Measurements from ENCODE around the gene SPATA33.
A peak's percentile ranks its signal among the peaks of the same experiment; 100 is the strongest.

Gene SPATA33

DNA sequence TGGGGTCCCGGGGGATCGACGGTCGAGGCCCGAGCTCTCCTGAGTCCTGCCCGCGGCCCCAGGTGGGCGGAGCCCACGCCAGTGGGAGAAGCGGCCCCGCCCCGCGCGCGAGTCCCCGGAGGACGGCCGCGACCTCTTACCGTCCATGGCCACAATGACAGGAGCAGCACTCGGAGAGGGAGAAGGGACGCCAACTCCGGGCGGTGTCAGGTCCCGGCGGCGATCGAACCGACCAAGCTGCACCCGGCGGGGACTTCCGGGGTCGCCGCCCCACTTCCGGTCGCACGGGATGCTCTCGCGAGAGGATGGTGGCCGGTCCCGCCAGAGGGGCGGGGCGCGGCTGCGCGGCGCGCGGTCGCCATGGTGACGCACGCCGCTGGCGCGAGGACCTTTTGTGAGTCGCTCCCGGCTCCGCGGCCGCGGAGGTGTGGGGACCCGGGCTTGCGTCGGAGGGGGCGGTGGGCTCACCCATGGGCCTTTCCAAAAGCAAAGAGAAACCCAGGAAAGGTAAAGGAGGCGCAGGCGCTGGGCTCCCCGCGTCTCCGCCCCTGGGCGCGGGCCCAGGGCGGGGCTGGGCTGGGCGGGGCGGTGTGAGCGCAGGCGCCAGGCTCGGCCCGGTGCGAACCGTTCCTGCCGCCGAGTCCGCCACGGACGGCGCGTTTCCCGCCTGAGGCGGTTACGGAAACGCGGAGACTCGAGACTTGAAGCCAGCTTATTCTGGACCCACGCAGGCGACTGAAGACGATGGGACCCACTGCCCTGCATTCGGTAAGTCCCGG lies at the start of gene SPATA33, which contains the start of gene CHMP1A:
TSS of gene SPATA33 (plus strand) at position 395 of the 779 bp plus-strand sequence. CDS start at position 471, 76 bp downstream.
TSS of gene CHMP1A (minus strand) at position 267 of the 779 bp plus-strand sequence. CDS start at position 147, 120 bp downstream.
- DNase-seq = peak; percentile 50

DNA sequence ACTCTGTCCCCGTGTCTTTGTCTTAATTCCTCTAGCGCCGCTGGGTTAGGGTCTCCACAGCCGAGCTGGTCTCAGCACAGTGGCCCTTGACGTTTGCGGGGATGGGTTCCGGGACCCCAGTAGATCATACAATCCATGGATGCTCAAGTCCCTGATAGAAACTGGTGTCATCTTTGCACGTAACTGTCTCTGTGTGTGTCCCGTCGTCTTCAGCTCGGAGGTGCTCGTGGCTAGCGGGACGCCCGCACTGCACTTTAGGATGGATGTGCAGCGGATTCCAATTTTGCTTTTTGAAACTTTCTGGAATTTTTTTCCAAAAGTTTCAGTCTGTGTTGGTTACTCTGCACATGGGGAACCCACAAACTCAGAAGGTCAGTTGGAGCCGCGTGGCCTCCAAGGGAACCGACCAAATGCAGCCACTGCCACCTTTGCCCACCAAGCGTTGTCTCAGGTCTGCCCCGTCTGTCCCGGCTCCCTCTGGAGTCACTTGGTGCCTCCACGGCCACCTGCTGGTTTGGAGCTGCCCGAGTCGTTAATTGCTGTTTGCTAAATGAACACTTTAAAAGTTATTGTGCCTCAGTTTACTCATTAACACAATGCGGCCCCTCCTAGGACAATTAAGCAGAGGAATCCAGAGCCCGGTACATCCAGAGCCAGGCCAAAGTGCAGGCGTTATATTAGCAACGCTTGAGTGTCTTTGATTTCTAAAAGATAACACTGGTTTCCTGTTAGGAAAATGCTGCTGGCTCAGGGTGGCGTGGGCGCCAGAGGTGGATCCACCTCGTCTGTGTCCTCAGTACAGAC lies 49.5 kb upstream of the SPATA33 start:
- no peak for DNase-seq

DNA sequence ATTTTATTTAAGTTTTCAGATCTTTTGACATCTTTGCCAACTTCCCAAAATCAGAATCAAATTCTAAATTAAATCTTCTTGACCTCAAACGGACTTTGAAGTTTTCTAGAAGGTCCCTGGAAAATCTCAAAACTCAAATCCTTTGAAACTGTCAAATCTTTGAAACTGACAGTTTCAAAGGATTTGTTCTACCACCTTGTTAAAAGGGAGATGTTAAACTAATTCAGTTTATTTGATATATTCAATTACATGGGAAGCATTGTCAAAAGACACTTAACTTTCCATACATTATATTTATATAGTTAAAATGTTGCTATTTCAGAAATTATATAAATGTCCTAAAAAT lies 47.6 kb upstream of the SPATA33 start:
- no peak for DNase-seq

DNA sequence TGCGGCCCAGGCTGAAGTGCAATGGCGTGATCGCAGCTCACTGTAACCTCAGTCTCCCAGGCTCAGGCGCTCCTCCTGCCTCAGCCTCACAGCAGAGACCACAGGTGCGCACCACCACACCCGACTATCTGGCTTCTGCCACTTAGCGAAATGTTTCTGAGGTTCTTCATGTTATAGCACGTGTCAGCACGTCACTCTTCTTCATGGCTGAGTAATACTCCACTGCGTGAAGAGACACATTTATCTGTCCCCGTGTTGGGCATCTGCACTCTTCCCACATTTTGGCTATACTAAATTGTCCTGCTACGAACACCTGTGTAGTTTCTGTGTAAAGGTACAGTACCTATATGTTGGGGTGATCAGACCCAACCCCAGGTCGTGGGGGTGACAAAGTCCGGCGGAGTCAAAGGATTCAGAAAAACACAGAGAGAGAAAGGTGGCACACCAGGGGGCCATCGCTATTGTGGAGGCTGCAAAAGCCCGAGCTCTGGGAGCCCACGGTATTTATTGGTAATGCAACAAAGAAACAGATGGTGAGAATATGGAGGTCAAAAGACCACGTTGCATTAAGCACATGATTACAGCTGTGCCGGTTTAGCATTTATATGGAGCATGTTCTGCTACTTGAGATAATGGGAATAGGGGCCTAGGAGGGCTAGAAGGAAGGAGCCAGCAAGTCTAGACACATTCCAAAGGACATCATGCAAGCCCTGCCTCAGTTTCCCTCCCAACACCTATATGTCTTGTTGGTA lies 45.0 kb upstream of the SPATA33 start:
- no peak for DNase-seq

DNA sequence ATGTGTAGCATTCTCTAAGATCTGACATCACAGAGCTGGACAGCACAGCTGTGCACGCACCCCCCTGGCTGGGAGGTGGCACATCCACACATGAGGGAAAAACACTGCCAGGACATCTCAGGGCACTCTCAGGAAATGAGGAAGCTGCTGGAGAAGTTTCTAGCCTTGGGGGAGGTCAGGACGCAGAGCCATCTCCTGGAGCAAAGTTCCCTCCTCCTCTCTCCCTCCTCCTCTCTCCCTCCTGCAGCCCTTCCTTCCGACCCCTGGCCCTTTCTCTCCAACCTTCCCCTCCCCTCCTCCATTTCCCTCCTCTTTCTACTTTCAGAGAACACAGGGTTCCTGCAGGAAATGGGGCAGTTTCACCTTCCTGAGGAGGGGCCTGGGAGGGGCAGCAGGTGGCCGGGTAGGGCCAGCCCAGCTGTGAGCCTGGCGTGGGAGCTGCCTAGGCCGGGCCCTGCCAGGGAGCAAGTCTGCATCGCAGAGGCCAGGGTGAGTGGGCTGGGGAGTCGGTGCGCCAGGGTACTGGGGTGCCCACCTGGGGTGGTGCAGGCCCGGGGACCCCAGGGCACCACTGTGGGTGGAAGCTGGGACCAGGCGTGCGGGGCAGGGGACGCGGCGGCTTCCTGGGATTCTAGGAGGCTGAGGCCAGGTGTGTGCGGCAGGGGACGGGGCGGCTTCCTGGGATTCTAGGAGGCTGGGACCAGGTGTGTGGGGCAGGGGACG lies 44.2 kb upstream of the SPATA33 start, which contains the start of gene DPEP1:
TSS of gene DPEP1 (plus strand) at position 412 of the 723 bp plus-strand sequence. CDS start 16,769 bp downstream, outside the sequence.
- no peak for DNase-seq

DNA sequence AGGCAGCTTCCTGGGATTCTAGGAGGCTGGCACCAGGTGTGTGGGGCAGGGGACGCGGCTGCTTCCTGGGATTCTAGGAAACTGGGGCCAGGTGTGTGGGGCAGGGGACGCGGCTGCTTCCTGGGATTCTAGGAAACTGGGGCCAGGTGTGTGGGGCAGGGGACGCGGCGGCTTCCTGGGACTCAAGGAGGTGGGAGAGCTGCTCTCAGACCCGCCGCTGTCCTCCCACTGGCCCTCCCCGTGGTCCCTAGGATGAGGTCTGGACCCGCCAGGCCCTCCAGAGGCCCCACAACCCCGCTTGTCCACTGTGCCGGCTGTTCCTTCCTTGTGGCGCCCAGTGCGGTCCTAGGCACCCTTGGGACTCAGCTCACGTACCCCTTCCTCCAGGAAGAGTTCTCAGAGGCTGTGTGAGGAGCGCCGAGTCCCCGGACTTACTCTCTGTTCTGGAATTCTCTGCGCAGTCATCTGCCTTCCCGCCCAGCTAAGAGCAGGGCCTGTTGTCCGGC lies 43.6 kb upstream of the SPATA33 start:
- no peak for DNase-seq

DNA sequence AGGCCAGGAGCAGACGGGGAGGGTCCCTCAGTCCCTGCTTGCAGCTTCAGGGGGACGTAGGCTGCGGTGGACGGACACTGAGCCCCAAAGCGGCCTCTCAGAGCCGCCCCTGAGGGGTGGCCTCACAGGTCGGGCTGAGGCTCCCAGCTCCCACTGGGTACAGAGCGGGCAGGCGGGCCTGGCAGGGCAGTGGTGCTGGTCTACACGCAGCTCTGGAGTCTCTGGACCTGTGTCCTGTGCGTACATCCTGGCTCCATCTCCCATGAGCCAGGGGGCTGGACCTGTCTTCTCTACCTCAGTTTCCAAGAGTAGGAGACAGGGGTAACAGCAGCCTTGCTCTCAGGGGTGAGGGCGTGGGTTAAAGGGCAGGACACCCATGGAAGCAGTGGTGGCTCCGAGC lies 42.5 kb upstream of the SPATA33 start:
- no peak for DNase-seq

DNA sequence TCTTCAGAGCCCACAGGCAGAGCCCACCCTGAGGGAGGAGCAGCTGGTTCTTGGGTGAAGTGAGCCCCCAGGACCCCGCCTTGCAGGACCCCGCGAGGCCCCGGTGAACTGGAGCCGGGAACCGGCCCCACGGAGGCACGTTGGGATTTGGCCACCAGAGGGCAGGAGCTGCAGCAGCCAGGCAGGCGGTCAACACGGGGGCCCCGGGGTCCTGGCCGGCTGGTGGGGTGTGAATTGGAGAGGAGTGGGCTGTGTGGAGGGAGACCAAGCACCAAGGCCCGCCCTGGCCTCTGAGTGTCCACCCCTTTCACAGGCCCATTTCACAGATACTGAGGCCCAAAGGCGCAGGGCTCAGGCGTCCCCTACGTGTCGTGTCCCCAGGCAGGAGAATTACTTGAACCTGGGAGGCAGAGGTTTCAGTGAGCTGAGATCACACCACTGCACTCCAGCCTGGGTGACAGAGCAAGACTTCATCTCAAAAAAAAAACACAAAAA lies 42.0 kb upstream of the SPATA33 start:
- DNase-seq = no peak

DNA sequence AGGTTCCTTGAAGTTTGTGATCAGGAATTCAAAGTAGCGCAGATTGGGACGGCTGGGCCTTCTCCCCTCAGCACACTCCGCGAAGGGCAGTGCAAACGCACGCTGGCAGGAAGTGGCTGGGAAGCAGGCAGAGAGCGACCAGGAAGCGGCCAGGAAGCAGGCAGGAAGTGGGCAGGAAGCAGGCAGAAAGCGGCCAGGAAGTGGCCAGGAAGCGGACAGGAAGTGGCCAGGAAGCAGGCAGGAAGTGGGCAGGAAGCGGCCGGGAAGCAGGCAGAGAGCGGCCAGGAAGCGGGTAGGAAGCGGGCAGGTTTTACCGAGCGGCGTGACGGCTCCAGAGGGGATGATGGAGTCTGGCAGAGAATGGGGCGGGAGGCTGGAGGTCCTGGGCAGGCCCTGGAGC lies 41.0 kb upstream of the SPATA33 start:
- DNase-seq = no peak

DNA sequence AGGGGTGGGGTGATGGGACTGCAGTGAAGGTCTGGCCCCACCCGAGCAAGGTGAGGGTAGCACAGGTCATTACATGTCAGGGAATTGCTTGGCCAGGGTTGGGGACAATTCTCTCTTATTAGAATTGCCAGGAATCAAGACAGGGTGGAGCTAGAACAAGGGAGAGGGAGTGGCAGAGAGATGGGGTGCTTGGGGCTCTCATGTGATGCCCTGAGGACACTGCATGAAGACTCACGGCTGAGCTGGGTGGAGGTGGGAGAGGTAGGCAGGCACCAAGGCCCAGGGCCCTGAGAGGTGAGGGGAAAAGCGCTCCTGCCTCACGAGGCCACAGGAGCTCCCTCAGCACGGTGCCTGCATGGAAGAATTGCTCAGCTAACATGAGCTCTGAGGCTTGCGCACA lies 40.6 kb upstream of the SPATA33 start:
- no peak for DNase-seq

DNA sequence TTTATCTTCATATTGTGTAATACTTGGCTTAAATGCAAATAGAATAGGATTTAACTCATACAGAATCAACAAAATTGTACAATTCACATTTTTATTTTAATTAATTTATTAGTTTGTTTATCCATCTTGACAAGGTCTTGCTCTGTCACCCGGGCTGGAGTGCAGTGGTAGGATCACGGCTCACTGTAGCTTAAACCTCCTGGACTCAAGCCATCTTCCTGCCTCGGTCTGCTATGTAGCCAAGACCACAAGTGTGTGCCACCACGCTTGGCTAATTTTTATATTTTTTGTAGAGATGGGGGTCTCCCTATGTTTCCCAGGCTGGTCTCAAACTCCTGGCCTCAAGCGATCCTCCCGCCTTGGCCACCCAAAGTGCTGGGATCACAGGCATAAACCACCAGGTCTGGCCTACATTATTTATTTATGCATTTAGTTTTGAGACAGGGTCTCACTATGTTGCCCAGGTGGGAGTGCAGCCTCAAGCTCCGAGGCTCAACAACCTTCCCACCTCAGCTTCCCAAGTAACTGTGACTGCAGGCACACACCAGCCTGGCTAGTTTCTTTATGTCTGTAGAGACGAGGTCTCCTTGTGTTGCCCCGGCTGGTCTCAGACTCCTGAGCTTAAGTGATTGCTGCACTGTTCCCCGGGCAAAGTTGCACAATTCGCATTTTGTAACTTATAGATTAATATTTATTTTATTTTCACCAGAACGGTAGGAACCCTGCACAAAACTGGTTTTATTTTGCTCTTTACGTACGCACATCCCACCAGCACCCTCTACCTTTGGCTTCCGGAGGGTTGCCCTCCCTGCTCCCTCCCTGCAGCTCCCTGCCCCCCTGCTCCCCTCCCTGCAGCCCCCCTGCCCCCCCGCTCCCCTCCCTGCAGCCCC lies 39.3 kb upstream of the SPATA33 start:
- no peak for DNase-seq

DNA sequence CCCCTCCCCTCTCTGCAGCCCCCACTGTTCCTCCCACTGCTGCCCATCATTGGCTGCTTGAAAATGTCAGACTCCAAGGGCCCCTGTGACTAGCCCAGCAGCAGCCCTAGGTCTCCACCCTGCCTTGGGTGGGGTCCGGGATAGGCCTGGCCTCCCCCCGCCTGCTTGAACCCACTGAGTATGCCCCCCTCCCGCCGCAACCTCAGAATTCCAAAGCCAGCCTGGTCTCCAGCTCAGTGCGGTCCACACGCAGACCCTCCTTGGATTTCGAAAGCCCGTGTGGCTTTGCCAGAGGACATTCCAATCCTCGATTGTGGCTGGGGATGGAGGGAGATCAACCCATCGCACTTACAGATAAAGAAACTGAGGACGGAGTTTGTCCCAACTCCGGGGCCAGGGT lies 37.8 kb upstream of the SPATA33 start:
- no peak for DNase-seq

DNA sequence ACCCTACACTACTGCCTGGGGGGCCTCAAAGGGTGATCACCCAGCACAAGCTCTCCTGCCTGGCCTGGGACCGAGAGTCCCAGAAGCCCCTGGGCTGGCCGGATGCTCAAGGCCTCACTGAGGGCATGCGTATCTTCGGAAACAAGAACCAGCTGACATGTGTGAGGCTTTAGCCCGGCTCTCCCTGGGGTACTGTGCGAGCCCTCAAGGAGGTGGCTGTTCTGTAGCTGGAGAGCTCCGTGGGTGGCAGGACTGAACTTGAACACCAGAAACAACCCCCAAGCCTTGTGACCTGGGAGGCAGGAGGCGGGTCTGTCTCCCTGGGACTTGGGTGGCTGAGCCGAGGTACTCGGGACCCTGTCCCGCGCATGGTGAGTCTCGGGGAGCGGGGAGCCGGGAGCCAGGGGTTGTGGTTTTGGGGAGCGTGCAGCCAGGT lies 37.2 kb upstream of the SPATA33 start:
- DNase-seq = no peak

DNA sequence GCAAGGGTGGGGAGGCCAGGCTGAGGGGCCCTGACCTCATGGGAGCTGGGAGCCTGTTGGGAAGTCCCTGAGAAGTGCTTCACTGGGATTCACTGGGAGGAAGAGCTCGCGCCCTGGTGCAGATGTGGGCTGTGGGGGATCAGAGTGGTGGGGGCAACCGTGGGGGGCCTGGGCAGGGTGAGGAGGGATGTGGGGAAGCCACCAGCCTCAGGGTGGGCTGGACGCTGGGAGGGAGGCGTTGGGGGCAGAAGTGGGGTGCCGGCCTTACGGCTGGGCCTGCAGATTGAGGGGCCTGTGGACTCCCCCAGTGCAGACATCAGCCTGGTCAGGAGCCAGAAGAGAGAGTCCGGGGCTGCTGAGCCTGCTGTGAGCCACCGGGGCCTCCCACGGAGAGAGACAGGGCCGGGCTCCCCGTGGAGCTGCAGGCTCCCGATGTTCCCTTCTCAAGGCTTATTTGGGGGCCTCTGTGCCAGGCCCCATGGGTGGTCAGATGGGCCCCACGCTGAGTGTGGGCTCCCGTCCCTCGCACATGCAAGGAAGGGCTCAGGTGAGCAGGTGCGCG lies 36.4 kb upstream of the SPATA33 start:
- no peak for DNase-seq

DNA sequence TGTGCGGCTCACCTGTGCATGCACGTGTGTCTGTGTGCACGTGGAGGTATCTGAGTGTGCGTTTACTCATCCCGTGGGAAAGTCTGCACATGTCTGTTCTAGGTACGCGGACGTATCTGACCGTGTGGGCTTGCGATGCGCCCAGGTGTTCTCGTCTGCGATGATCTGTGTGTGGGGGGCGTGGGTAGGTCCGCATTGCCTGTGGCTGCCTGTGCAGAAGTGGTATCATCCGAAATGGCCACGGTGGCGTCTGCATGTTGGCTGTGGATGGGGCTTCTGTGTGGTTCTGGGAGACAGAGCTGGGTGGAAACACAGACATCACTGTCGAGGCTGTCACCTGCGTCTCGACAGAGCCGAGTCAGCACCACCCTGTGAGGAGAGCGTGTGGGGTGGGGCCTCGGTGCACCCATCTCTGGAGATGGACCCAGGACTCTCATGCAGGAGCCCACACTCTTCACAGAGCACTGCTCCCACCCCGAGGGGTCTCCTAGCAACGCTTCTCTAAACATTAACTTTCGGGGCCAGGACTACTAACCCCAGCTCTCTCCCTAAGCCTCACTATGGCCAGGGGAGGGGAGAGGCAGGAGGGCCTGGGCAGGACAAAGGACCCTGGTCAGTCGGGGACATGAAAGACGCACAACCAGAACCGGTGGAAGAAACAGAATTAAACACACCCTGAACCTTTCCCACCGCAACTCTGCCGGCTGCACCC lies 35.8 kb upstream of the SPATA33 start:
- DNase-seq = no peak

DNA sequence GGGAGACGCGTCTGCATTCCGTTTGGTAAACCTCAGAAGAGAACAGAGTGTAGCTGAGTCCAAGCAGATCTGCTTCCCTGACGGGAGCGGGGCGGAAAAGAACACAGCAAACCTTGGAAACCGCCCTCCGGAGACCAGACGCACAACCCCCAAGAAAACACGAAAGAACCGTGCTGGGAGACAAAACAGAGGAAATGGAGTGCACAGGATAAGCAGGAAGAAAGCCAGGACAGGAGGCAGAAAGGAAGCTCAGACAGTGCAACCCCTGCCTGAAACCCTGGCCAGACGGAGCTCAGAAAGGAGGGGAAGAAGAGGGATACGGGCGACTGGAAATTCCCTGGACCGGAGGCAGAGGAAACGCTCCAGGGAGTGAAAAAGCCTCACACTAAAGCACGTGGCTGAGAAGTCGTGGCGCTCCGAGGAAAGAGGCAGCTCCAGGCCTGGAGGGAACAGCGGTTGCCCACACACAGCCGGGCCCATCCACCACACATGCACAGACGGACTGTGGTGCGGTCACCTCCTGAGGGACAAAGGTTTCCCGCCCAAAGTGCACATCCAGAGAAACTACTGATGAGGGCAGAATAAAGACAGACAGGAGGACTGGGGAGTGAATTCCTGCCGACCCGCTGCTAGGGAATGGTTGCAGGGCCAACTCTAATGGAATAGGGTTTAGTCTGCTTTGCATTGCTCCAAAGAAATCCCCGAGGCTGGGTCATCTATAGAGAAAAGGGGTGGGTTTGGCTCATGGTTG lies 34.0 kb upstream of the SPATA33 start:
- no peak for DNase-seq

DNA sequence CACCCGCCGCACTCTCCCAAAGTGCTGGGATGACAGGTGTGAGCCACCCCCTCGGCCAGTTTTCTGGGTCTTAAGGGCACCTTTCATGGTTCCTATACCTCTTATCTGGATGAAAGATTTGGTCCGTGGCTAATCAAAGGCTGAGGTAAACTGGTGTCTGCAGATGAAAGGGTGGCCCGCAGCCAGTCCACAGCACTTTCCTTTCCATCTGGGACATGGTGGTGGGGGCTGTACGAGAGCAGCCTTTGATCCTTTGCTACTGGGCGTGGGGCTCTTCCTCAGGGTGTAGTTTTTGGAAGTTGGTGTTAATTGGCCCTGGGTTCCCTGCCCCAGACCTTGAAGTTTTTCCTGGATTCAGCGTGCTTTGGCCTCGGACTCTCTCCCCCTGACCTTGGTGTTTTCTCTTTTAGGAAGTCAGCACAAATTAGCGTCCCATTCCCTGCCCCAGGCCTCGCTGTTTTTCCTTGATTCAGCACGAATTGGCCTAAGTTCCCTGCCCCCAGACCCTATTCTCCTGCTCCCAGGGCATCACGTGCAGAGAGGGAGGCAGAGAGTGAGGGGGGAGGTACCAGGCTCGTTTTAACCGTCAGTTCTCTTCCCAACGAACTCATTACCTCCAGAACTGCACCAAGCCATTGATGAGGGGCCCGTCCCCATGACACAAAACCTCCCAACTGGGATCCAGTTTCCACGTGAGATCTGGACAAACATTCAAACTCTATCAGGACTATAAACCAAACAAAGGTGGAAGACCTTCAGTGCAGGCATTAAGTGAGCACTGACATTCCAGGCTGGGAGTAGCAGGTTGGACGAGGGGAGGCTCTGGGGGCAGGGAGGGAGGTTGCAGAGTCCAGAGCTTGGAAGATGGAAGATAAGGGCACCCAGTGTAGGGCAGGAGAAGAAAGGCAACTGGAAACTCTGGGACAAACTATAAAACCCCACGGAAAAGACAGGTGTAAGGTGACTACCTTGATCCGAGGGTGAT lies 32.6 kb upstream of the SPATA33 start:
- DNase-seq = no peak

Measured in NCI-H748 treated with DMSO at 0.1 percent for 48 hours (cell line).